Activated CD8-positive, alpha-beta T cell treated with anti-CD3 and anti-CD28 coated beads, Interleukin-2, amount 10 ng/mL, durations not matched to agents 7 days and 5 days (primary cell): Measurements from ENCODE around the gene PPIB. TPM values are rescaled to one million over a fixed set of nuclear protein-coding genes. Genes with fewer than 3 reads are reported as not detected.

Experiments
- ATAC-seq: fragments of 150-1000 bp; cut with Tn5 transposase; one replicate; pipeline ENCODE4 v1.10.0; 2021; ENCODE audit warnings: moderate library complexity
- CTCF ChIA-PET: fragments of 350-600 bp; sonication (Branson Sonifier 250); formaldehyde crosslinking; loops from one replicate; lab custom pipeline; 2021; ENCODE audit warnings: antibody characterized with exemption; lab: Charles Lee
- POLR2A ChIA-PET: fragments of 350-600 bp; sonication (Branson Sonifier 250); formaldehyde crosslinking; loops from one replicate; lab custom pipeline; 2021; ENCODE audit warnings: antibody characterized with exemption; lab: Charles Lee
- DNase-seq: peaks from one replicate; pipeline ENCODE4 v3.0.0-alpha.2; 2020
- H3K27ac Mint-ChIP-seq: one replicate; pipeline ENCODE4 v1.8.0; 2021; ENCODE audit warnings: mild to moderate bottlenecking, mixed read lengths
- H3K27me3 Mint-ChIP-seq: one replicate; pipeline ENCODE4 v1.8.0; 2021; ENCODE audit warnings: low read depth, mixed read lengths
- H3K36me3 Mint-ChIP-seq: one replicate; pipeline ENCODE4 v1.8.0; 2021; ENCODE audit warnings: low read depth, mixed read lengths
- H3K4me1 Mint-ChIP-seq: one replicate; pipeline ENCODE4 v1.8.0; 2021; ENCODE audit warnings: low read depth, mixed read lengths
- H3K4me3 Mint-ChIP-seq: one replicate; pipeline ENCODE4 v1.8.0; 2021; ENCODE audit warnings: mild to moderate bottlenecking, mixed read lengths
- H3K9me3 Mint-ChIP-seq: one replicate; pipeline ENCODE4 v1.8.0; 2022; ENCODE audit warnings: mixed read lengths; ENCODE audit not compliant: insufficient read depth
- total RNA-seq, 2 experiments: library from RNA; stranded (reverse); gene quantifications; one replicate each; pipeline ENCODE4 v1.2.3, GENCODE V29; 2021

Gene PPIB
- total RNA-seq, result 100 to 1,000 TPM; 378 to 386 TPM

DNA sequence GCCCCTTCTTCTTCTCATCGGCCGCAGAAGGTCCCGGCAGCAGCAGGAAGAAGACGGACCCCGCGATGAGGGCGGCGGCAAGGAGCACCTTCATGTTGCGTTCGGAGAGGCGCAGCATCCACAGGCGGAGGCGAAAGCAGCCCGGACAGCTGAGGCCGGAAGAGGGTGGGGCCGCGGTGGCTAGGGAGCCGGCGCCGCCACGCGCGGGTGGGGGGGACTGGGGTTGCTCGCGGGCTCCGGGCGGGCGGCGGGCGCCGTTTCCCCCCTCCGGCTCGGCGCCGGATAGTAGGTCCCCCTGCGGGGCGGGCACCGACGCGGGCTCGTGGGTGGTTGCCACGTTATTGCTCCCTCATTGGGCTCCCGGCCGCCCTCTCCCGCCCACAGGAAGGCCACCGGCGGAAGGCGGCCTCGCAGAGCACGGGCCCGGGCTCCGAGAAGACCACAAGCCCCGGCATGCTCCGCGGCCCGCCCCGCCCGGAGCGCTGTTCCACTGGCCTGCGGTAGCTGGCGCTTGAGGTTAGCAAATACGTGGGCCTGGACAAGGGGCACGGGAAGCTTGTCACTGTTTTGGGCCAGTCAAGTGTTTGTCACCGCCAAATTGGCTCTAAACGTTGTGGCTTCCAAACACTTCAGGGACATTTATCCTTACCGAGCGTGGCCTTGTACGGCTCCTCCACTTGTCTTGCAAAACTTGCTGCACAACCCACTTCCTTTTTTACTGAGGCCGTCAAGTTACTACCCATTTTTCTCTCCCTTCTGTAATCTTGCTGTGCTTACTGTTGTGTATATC lies at the start of gene PPIB:
Gene PPIB (minus strand): TSS at position 154 of the 790 bp plus-strand sequence. CDS start 36 bp downstream, at position 118.
- Mint-ChIP-seq H3K36me3 (peaks cover 32% of the 10 kb centered on the region), H3K4me1 (peaks cover 46% of the 10 kb centered on the region), H3K27me3 (no peaks in the 10 kb centered on the region), H3K4me3 (peak within 1 kb of the TSS; percentile 92), H3K27ac (peak within 1 kb of the TSS; percentile 96), H3K9me3 (no peaks in the 10 kb centered on the region)
- ChIA-PET CTCF (interaction anchor here (0.8 to 6.0 kb wide), 9 partner anchors 11 to 554 kb away, joined by 3 to 66 read pairs (median 3); partner anchors contain the start of genes PCLAF and SNX22), POLR2A (interaction anchor here (0.6 to 3.9 kb wide), 13 partner anchors 9 to 225 kb away, joined by 3 to 29 read pairs (median 5); partner anchors contain the start of genes CIAO2A, SNX1, SNX22 and TRIP4)
- ATAC-seq (peak; percentile 96), DNase-seq (peak; percentile 97)

GRCh38 chr15:64211696-64212095 lies 48.9 kb upstream of the PPIB start:
- Mint-ChIP-seq H3K4me3 (no peak overlapping the region), H3K9me3 (no peaks in the 10 kb centered on the region), H3K27me3 (no peaks in the 10 kb centered on the region), H3K36me3 (peaks cover 15% of the 10 kb centered on the region), H3K27ac (no peak overlapping the region), H3K4me1 (peaks cover 12% of the 10 kb centered on the region)
- POLR2A ChIA-PET, result interaction anchor here (0.6 kb wide), 1 partner anchor 114 kb away, joined by 3 read pairs; no protein-coding TSS in a partner anchor
- ATAC-seq, result no peak
- DNase-seq, result no peak
- CTCF ChIA-PET, result interaction anchor here (1.7 kb wide), 1 partner anchor 18 kb away, joined by 3 read pairs; no protein-coding TSS in a partner anchor

GRCh38 chr15:64210371-64210770 lies 47.5 kb upstream of the PPIB start:
- H3K36me3 Mint-ChIP-seq, result peaks cover 11% of the 10 kb centered on the region
- H3K4me1 Mint-ChIP-seq, result peaks cover 12% of the 10 kb centered on the region
- no peak overlapping the region for H3K27ac Mint-ChIP-seq
- no peak for DNase-seq
- POLR2A ChIA-PET, result no interaction called here
- ATAC-seq, result no peak
- no peak overlapping the region for H3K4me3 Mint-ChIP-seq
- no peaks in the 10 kb centered on the region for H3K27me3 Mint-ChIP-seq
- H3K9me3 Mint-ChIP-seq, result no peaks in the 10 kb centered on the region
- CTCF ChIA-PET, result interaction anchor here (0.6 to 1.9 kb wide), 16 partner anchors 16 to 517 kb away, joined by 3 to 9 read pairs (median 4); partner anchors contain the start of genes CSNK1G1 and TRIP4

GRCh38 chr15:64209680-64210334 lies 47.0 kb upstream of the PPIB start:
- POLR2A ChIA-PET, result no interaction called here
- Mint-ChIP-seq H3K27me3 (no peaks in the 10 kb centered on the region), H3K4me1 (peaks cover 12% of the 10 kb centered on the region), H3K36me3 (peaks cover 11% of the 10 kb centered on the region), H3K27ac (no peak overlapping the region), H3K9me3 (no peaks in the 10 kb centered on the region), H3K4me3 (no peak overlapping the region)
- ATAC-seq, result no peak
- CTCF ChIA-PET, result interaction anchor here (0.6 to 1.9 kb wide), 16 partner anchors 16 to 518 kb away, joined by 3 to 9 read pairs (median 4); partner anchors contain the start of genes CSNK1G1 and TRIP4
- DNase-seq, result no peak

DNA sequence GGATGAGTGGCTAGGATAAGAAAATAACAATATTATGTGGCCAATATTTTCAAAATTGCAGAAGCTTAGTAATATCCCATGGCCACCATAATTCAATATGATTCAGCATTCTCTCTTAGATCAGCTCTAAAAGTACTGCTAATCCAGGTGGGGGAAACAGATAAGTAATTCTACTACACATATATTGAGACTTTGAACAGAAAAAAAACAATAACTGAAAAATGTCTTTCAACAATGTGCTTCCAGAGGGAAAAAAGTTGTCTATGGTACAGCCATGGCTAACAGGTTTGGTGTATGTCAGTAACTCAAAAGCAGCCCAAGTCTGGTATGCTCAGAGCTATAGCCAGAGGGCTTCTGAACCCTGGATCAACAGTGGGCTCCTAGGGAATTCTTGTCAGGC lies 42.4 kb upstream of the PPIB start:
- H3K27me3 Mint-ChIP-seq, result no peaks in the 10 kb centered on the region
- no peaks in the 10 kb centered on the region for H3K9me3 Mint-ChIP-seq
- ChIA-PET POLR2A (interaction anchor here (1.1 kb wide), 1 partner anchor 16 kb away, joined by 4 read pairs; no protein-coding TSS in a partner anchor), CTCF (interaction anchor here (0.5 to 1.4 kb wide), 2 partner anchors 151 to 162 kb away, joined by 3 to 4 read pairs; partner anchors contain the start of gene CSNK1G1)
- no peak for ATAC-seq
- no peak for DNase-seq
- H3K27ac Mint-ChIP-seq, result no peak overlapping the region
- peaks cover 21% of the 10 kb centered on the region for H3K36me3 Mint-ChIP-seq
- no peaks in the 10 kb centered on the region for H3K4me1 Mint-ChIP-seq
- no peak overlapping the region for H3K4me3 Mint-ChIP-seq

DNA sequence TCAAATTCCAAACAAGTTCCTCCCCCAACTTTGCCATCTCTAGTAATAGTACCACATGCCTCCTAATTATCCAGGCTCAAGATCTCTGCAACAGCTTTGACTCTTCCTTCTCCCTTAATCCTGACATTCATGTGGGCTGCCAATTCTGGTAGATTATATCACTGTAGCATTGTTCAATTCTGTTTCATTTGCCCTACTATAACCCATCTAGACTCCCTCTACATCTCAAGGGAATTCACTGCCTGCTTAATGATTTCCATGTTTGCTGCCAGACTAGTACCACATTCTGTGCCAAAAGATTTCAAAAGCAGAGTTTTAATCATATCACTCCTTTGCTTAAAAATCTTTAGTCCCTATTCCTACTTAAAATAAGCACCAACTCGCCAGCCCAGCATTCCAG lies 34.6 kb upstream of the PPIB start:
- Mint-ChIP-seq H3K27me3 (no peaks in the 10 kb centered on the region), H3K27ac (no peak overlapping the region), H3K9me3 (no peaks in the 10 kb centered on the region), H3K4me1 (no peaks in the 10 kb centered on the region), H3K36me3 (peaks cover 19% of the 10 kb centered on the region), H3K4me3 (no peak overlapping the region)
- ATAC-seq, result no peak
- ChIA-PET CTCF (interaction anchor here (1.4 kb wide), 1 partner anchor 159 kb away, joined by 4 read pairs; the partner anchor contains the start of gene CSNK1G1), POLR2A (no interaction called here)
- no peak for DNase-seq

DNA sequence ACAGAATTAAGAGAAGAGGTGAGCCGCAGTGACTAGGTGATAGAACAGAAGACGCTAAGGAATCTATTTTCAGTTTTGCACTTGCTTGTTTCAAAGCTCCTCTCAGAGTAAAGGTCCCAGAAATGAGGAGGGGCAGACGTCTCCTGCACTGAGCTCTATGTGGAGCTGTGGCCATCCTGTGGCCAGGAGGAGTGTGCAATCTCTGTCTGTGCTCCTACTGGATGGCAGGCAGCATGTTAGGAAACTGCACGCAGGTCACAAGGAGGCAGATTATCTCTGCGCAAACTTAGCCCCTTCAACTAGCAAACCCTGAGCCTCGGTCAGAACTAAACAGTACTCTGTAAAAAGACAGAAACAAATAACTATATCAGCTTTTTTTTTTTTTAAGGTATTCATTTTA lies 31.1 kb upstream of the PPIB start:
- no peak for ATAC-seq
- DNase-seq, result no peak
- no peak overlapping the region for H3K4me3 Mint-ChIP-seq
- peaks cover 12% of the 10 kb centered on the region for H3K36me3 Mint-ChIP-seq
- H3K27ac Mint-ChIP-seq, result no peak overlapping the region
- H3K4me1 Mint-ChIP-seq, result no peaks in the 10 kb centered on the region
- ChIA-PET CTCF (interaction anchor here (0.8 to 1.0 kb wide), 2 partner anchors 9 to 16 kb away, joined by 3 to 4 read pairs; no protein-coding TSS in a partner anchor), POLR2A (no interaction called here)
- H3K27me3 Mint-ChIP-seq, result no peaks in the 10 kb centered on the region
- no peaks in the 10 kb centered on the region for H3K9me3 Mint-ChIP-seq

DNA sequence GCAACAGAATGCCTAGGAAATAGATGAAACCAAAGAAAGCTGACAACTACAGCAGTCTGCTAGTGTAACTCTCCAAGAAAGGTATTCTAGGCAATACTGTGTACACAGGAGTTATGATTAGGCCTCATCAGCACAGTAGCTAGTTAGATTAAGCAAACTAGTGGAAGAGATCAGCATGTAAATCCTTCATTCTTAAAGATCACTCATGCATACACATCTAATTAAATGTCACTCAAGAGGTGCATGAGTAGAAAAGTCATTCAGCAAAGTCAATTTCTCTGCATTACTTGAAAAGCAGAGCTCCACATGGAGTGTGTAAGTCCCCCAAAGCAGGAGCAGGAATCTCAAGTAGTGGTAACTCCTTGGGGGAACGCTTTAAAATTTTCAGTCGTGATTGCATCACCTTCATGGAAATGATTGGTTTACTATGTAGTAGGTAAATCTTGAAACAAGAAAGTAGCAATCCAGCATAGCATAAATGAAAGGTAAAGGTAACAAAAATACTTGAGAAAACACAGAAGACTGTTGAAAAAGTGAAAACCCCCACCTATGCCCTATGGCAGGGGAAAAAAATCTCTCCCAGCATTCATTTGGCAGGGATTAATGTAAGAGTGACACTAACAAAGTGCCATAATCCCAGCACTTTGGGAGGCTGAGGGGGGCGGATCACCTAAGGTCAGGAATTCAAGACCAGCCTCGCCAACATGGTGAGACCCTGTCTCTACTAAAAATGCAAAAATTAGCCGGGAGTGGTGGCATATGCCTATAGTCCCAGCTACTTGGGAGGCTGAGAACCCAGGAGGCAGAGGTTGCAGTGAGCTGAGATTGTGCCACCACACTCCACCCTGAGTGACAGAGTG lies 29.4 kb upstream of the PPIB start:
- POLR2A ChIA-PET, result no interaction called here

GRCh38 chr15:64187396-64188191 lies 24.8 kb upstream of the PPIB start:
- CTCF ChIA-PET, result interaction anchor here (1.0 kb wide), 1 partner anchor 12 kb away, joined by 3 read pairs; no protein-coding TSS in a partner anchor
- no peaks in the 10 kb centered on the region for H3K27me3 Mint-ChIP-seq
- DNase-seq (no peak), ATAC-seq (no peak)
- no peak overlapping the region for H3K27ac Mint-ChIP-seq
- H3K9me3 Mint-ChIP-seq, result no peaks in the 10 kb centered on the region
- H3K4me3 Mint-ChIP-seq, result no peak overlapping the region
- POLR2A ChIA-PET, result interaction anchor here (0.6 to 1.2 kb wide), 2 partner anchors 10 to 24 kb away, joined by 3 read pairs; partner anchors contain the start of gene PPIB
- peaks cover 4% of the 10 kb centered on the region for H3K4me1 Mint-ChIP-seq
- peaks cover 19% of the 10 kb centered on the region for H3K36me3 Mint-ChIP-seq

More for the DNA sequence above, 29.4 kb upstream of the PPIB start:
- H3K4me1 Mint-ChIP-seq, result peaks cover 4% of the 10 kb centered on the region
- H3K27ac Mint-ChIP-seq, result no peak overlapping the region
- H3K9me3 Mint-ChIP-seq, result no peaks in the 10 kb centered on the region
- H3K4me3 Mint-ChIP-seq, result no peak overlapping the region
- no peak for ATAC-seq
- CTCF ChIA-PET, result interaction anchor here (1.3 to 1.4 kb wide), 2 partner anchors 18 to 38 kb away, joined by 3 read pairs; no protein-coding TSS in a partner anchor
- no peaks in the 10 kb centered on the region for H3K27me3 Mint-ChIP-seq
- DNase-seq, result no peak
- H3K36me3 Mint-ChIP-seq, result peaks cover 14% of the 10 kb centered on the region

DNA sequence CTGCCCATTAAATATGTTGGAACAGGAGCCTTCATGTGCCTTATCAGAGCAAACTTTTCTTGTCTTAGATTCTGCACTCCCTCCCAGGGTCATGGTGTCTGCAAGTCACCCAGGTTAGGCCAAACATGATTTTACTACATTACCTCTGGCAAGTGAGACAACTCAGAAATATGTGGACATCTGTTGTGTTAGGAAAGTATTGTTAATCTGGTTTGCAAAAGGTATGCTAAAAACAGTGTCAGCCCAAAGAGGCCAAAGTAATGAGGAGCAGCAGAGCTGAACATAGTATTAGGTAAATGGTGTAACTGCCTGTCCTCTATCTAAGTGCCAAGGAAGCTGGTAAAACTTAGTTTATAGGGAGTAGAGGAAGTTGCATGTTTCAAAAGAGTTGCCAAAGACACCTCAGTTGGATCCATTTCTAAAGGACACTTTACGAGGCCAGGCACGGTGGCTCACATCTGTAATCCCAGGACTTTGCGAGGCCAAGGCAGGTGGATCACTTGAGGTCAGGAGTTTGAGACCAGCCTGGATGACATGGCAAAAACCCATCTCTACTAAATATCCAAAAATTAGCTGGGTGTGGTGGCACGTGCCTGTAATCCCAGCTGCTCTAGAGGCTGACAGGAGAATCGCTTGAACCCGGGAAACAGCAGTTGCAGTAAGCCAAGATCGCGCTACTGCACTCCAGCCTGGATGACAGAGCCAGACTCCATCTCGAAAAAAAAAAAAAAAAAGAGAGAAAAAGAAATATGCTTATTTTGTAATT lies 22.5 kb upstream of the PPIB start:
- DNase-seq (no peak), ATAC-seq (no peak)
- no peak overlapping the region for H3K27ac Mint-ChIP-seq
- H3K4me1 Mint-ChIP-seq, result peaks cover 4% of the 10 kb centered on the region
- ChIA-PET POLR2A (no interaction called here), CTCF (interaction anchor here (1.2 kb wide), 2 partner anchors 8 to 22 kb away, joined by 4 to 6 read pairs; partner anchors contain the start of gene PPIB)
- no peak overlapping the region for H3K4me3 Mint-ChIP-seq
- H3K9me3 Mint-ChIP-seq, result no peaks in the 10 kb centered on the region
- H3K27me3 Mint-ChIP-seq, result no peaks in the 10 kb centered on the region
- H3K36me3 Mint-ChIP-seq, result peaks cover 23% of the 10 kb centered on the region
